Panc1 (cell line): ENCODE data around the gene PDE11A.

ENCODE experiments used
- CTCF ChIP-seq: fragments of 450-650 bp; IDR thresholded peaks from 2 replicates; pipeline ENCODE4 v1.5.1; 2017; ENCODE audit warnings: mild to moderate bottlenecking
- POLR2AphosphoS5 ChIP-seq: IDR thresholded peaks from 2 replicates; pipeline ENCODE4 v1.6.1; 2012; ENCODE audit warnings: mild to moderate bottlenecking, low read depth, low read length, moderate library complexity
- TCF7L2 ChIP-seq: IDR thresholded peaks from 2 replicates; pipeline ENCODE4 v1.6.1; 2011; ENCODE audit warnings: mild to moderate bottlenecking, low read depth, low read length, inconsistent platforms

- TF ChIP-seq CTCF (no peak), TCF7L2 (no peak), POLR2AphosphoS5 (no peak)
These were observed 149.3 kb downstream of the PDE11A start for GRCh38 chr2:177923323-177923722.
